Measurements from ENCODE around the gene PCDHGB6. TPM values are rescaled to one million over a fixed set of nuclear protein-coding genes. Genes with fewer than 3 reads are reported as not detected.

The PCDHGB6 gene
- total and polyA plus RNA-seq, 2 donors (not counting 3 experiments of a cell fraction or from before 2014, with no cell fraction given) = 2.3 to 4.8 TPM

GRCh38 chr5:141421489-141421855 lies 13.7 kb downstream of the PCDHGB6 start:
- DNase-seq (ENCODE audit: low read depth, low spot score) = no peak
- Histone ChIP-seq H4K20me1 (replicated peaks; ENCODE audit: control insufficient read depth, extremely low read depth, insufficient read depth, low read length) (no peaks in the 10 kb centered on the region), H3K4me3 (replicated peaks in 1 of 3; ENCODE audit: insufficient read depth in 1 of 3, low read depth in 1 of 3, low read length in 3 of 3) (peak overlapping the region; percentile 39 to 83 (median 66)), H3K9ac (replicated peaks; ENCODE audit: extremely low read depth, insufficient read depth, low read length) (no peak overlapping the region), H3K4me2 (ENCODE audit: insufficient read depth, low read length) (peak overlapping the region; percentile 90), H3K4me1 (ENCODE audit: control insufficient read depth, extremely low read depth, insufficient read depth, low read length) (peaks cover 15% of the 10 kb centered on the region), H3K36me3 (ENCODE audit: control insufficient read depth in 2 of 2, extremely low read depth in 1 of 2, insufficient read depth in 2 of 2, low read length in 2 of 2) (no peaks in the 10 kb centered on the region), H2AFZ (ENCODE audit: low read depth, low read length) (peak overlapping the region; percentile 84), H3K9me3 (replicated peaks; ENCODE audit: control insufficient read depth, insufficient read depth, low read length) (peaks cover 8% of the 10 kb centered on the region), H3K27ac (ENCODE audit: insufficient read depth, low read depth, low read length) (no peak overlapping the region), H3K27me3 (ENCODE audit: control insufficient read depth in 2 of 2, insufficient read depth in 2 of 2, low read length in 2 of 2) (peaks cover 38 to 84% of the 10 kb centered on the region in 2 experiments), H3K79me2 (ENCODE audit: control insufficient read depth, insufficient read depth, low read length) (no peaks in the 10 kb centered on the region), H3K9me1 (replicated peaks; ENCODE audit: control insufficient read depth, extremely low read depth, insufficient read depth, low read length) (no peaks in the 10 kb centered on the region)
- ChIA-PET POLR2A (interaction anchor here (1.9 to 2.2 kb wide), 2 partner anchors 9 to 137 kb away, joined by 8 read pairs; partner anchors contain the start of gene PCDHGA12), CTCF (interaction anchor here (0.6 to 11.3 kb wide), 40 partner anchors 9 to 212 kb away, joined by 3 to 335 read pairs (median 6); partner anchors contain the start of genes DIAPH1, PCDHB12, PCDHGA1 and PCDHGA10)
- BruUV-seq (replicated peaks) = no TSS peak
- dilution Hi-C loops (cut with MboI; ENCODE audit: extremely low pct_ligation_motif_present, low sequenced_read_pairs) = no loop called here
- no peak for TF ChIP-seq EZH2 (IDR thresholded peaks at IDR 0.05; ENCODE audit: borderline replicate concordance, low read depth, low read length, severe bottlenecking)
- no peak for TF ChIP-seq POLR2AphosphoS5 (IDR thresholded peaks at IDR 0.05; ENCODE audit: insufficient read depth, low read depth, low read length)
- TF ChIP-seq FOS (IDR thresholded peaks at IDR 0.05; ENCODE audit: borderline replicate concordance, insufficient read depth, low read length) = no peak
- TF ChIP-seq MAX (IDR thresholded peaks at IDR 0.05; ENCODE audit: insufficient read depth, insufficient read length) = no peak
- TF ChIP-seq POLR2A (IDR thresholded peaks at IDR 0.05; ENCODE audit: low read depth, low read length) = no peak
- TF ChIP-seq JUN (IDR thresholded peaks at IDR 0.05; ENCODE audit: borderline replicate concordance, insufficient read depth, insufficient read length, low read depth) = no peak
- TF ChIP-seq CTCF (IDR thresholded peaks at IDR 0.05; ENCODE audit: extremely low read depth in 1 of 2, insufficient read depth in 1 of 2, low read depth in 1 of 2, low read length in 2 of 2) = no peak
- TF ChIP-seq MYC (IDR thresholded peaks at IDR 0.05; ENCODE audit: low read depth, low read length) = no peak
- no peak for TF ChIP-seq GATA2 (IDR thresholded peaks at IDR 0.05; ENCODE audit: insufficient read depth, insufficient read length, low read depth, low read length)
- intact Hi-C loops (cut with micrococcal nuclease) = loop anchor here (1.0 to 5.0 kb wide), 4 partner anchors 9 to 103 kb away; partner anchors contain the start of genes PCDHGA12, PCDHGA6 and PCDHGB3
- FAIRE-seq = no peak
